ENCODE data around the gene PPFIBP1. TPM values are rescaled to one million over a fixed set of nuclear protein-coding genes. Genes with fewer than 3 reads are reported as not detected.
"Not testable (repeated sequence)": the region's sequence is repeated elsewhere in the genome, so short reads cannot be mapped to it uniquely, and the experiment has no call there.

PPFIBP1 gene
- total and polyA plus RNA-seq, 2 of the 13 experiments (the other 11 are each of a cell fraction or from before 2014, with no cell fraction given), result 16.2 to 21.8 TPM

DNA sequence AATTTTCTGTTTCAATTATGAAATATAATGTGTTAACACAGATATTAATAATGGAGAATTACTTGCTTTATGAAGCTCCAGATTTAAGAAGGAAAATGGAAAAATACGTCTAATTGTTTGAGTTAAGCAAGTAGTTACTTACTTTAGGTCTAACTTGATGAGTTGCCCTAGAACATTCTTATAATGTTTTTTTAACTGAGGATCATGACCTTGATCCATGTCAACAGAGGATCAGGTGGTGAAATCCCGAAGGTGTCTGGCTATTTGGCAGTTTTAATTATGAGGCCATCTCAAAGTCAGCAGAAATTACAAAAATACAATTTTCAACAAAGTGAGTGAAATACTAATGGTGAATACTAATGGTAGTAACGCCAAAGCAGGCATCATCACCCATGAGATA lies 115.3 kb downstream of the PPFIBP1 start:
- H3K4me3 ChIP-seq (replicated peaks in 1 of 3; ENCODE audit: insufficient read depth in 1 of 3, low read depth in 2 of 3, low read length in 3 of 3), result no peak overlapping the region
- no peak overlapping the region for H3K27ac ChIP-seq (ENCODE audit: extremely low read length, insufficient read depth, low read length)
- 34% methylated on average over 3 of the region's 3 CpGs for WGBS (ENCODE audit: low lambda C conversion rate)
- H4K20me1 ChIP-seq (ENCODE audit: insufficient read depth, low read length), result no peaks in the 10 kb centered on the region
- ChIA-PET POLR2A (no interaction called here), CTCF (ENCODE audit: low intra/inter-chr PET ratio, low total read pairs) (no interaction called here)
- H3K36me3 ChIP-seq (replicated peaks in 1 of 2; ENCODE audit: control insufficient read depth in 1 of 2, insufficient read depth in 2 of 2, low read length in 2 of 2), result 0 out of 5 replicates have a peak, but pooled peaks cover 0 to 3% of the 10 kb centered on the region in 2 experiments
- intact Hi-C loops (cut with micrococcal nuclease; ENCODE audit: unreplicated experiment), result loop anchor here (5.0 kb wide), 2 partner anchors 92 to 307 kb away; partner anchors contain the start of gene BMAL2
- H3K9me3 ChIP-seq (ENCODE audit: low read length), result no peaks in the 10 kb centered on the region
- TF ChIP-seq CEBPG (CRISPR knock-in tag; IDR thresholded peaks at IDR 0.05) (0 out of 2 replicates have a peak, but pooled peaks have one; percentile 7), ETV6 (CRISPR knock-in tag; conservative IDR thresholded peaks at IDR 0.05) (no peak), GATAD2A (CRISPR knock-in tag; IDR thresholded peaks at IDR 0.05) (0 out of 2 replicates have a peak, but pooled peaks have one; percentile 21), ZSCAN12 (CRISPR knock-in tag; IDR thresholded peaks at IDR 0.05) (no peak), ATF1 (CRISPR knock-in tag; IDR thresholded peaks at IDR 0.05) (no peak), ZNF557 (CRISPR knock-in tag; IDR thresholded peaks at IDR 0.05) (no peak), ZMAT3 (CRISPR knock-in tag; conservative IDR thresholded peaks at IDR 0.05) (no peak), EP300 (IDR thresholded peaks at IDR 0.05; ENCODE audit: low read depth in 2 of 2, low read length in 2 of 2) (peak in 1 of 2 experiments; percentile 23; a peak in 1 of 4 replicates), EP300 (CRISPR knock-in tag; IDR thresholded peaks at IDR 0.05; ENCODE audit: borderline replicate concordance) (no peak)
- TF ChIP-seq, protein P1, sequence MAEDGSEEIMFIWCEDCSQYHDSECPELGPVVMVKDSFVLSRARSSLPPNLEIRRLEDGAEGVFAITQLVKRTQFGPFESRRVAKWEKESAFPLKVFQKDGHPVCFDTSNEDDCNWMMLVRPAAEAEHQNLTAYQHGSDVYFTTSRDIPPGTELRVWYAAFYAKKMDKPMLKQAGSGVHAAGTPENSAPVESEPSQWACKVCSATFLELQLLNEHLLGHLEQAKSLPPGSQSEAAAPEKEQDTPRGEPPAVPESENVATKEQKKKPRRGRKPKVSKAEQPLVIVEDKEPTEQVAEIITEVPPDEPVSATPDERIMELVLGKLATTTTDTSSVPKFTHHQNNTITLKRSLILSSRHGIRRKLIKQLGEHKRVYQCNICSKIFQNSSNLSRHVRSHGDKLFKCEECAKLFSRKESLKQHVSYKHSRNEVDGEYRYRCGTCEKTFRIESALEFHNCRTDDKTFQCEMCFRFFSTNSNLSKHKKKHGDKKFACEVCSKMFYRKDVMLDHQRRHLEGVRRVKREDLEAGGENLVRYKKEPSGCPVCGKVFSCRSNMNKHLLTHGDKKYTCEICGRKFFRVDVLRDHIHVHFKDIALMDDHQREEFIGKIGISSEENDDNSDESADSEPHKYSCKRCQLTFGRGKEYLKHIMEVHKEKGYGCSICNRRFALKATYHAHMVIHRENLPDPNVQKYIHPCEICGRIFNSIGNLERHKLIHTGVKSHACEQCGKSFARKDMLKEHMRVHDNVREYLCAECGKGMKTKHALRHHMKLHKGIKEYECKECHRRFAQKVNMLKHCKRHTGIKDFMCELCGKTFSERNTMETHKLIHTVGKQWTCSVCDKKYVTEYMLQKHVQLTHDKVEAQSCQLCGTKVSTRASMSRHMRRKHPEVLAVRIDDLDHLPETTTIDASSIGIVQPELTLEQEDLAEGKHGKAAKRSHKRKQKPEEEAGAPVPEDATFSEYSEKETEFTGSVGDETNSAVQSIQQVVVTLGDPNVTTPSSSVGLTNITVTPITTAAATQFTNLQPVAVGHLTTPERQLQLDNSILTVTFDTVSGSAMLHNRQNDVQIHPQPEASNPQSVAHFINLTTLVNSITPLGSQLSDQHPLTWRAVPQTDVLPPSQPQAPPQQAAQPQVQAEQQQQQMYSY (CRISPR knock-in tag; IDR thresholded peaks at IDR 0.05), result no peak
- H3K4me2 ChIP-seq (ENCODE audit: low read depth, low read length), result no peak overlapping the region
- no peak for FAIRE-seq
- no peak for ATAC-seq
- H3K9ac ChIP-seq (ENCODE audit: insufficient read depth, low read depth, low read length), result no peak overlapping the region
- no TSS peak for BruUV-seq (replicated peaks)
- H3K79me2 ChIP-seq (ENCODE audit: insufficient read depth, low read length), result no peaks in the 10 kb centered on the region
- H3K27me3 ChIP-seq (ENCODE audit: control insufficient read depth in 1 of 2, insufficient read depth in 2 of 2, low read length in 2 of 2), result no peaks in the 10 kb centered on the region
- in situ Hi-C loops (cut with HindIII; ENCODE audit: extremely low pct_ligation_motif_present, low pct_unique_long_range_greater_than_20kb), result no loop called here
- DNase-seq (ENCODE audit: low spot score), result peak; percentile 13
- no peak overlapping the region for H2AFZ ChIP-seq (ENCODE audit: low read length)
- H3K4me1 ChIP-seq (ENCODE audit: insufficient read depth, low read length), result peaks cover 23% of the 10 kb centered on the region

DNA sequence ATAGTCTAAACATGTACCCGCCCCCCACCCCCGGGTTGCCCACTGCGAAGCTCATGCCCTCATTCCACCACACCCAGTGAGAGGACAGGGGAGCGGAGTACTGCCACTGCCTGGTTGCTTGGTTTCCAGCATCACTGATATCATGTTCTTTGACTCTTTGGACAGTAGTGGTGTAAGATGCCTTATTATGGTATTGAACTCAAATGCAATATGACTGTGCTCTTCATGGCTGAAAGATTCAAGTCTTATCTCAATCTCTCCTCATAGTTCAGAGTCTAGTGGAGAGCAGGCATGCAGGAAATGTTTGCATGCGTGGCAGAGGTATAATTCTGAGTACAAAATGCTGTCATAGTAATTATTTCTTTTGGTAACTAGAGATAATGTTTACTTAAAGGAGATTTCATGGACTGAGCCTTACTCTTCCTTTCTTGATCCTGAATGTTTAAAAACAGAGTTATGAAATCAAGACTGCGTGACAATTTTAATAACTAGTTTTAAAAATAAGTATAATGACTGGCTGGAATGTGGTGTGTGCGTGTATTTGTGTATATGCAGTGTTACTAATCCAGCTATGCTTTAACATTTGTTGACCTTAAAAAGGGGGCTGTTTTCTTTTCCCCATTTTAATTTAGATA lies 116.7 kb downstream of the PPFIBP1 start:
- H3K9me3 ChIP-seq (ENCODE audit: low read length); intact Hi-C loops (cut with micrococcal nuclease; ENCODE audit: unreplicated experiment); CTCF ChIA-PET (ENCODE audit: low intra/inter-chr PET ratio, low total read pairs); H3K4me3 ChIP-seq (replicated peaks in 1 of 3; ENCODE audit: insufficient read depth in 1 of 3, low read depth in 2 of 3, low read length in 3 of 3); H3K4me2 ChIP-seq (ENCODE audit: low read depth, low read length); H3K79me2 ChIP-seq (ENCODE audit: insufficient read depth, low read length); ATAC-seq; H2AFZ ChIP-seq (ENCODE audit: low read length); H3K27ac ChIP-seq (ENCODE audit: extremely low read length, insufficient read depth, low read length); H4K20me1 ChIP-seq (ENCODE audit: insufficient read depth, low read length); FAIRE-seq; in situ Hi-C loops (cut with HindIII; ENCODE audit: extremely low pct_ligation_motif_present, low pct_unique_long_range_greater_than_20kb); POLR2A ChIA-PET; BruUV-seq (replicated peaks); H3K36me3 ChIP-seq (replicated peaks in 1 of 2; ENCODE audit: control insufficient read depth in 1 of 2, insufficient read depth in 2 of 2, low read length in 2 of 2); H3K9ac ChIP-seq (ENCODE audit: insufficient read depth, low read depth, low read length); H3K27me3 ChIP-seq (ENCODE audit: control insufficient read depth in 1 of 2, insufficient read depth in 2 of 2, low read length in 2 of 2): not testable (repeated sequence)
- peaks cover 23% of the 10 kb centered on the region for H3K4me1 ChIP-seq (ENCODE audit: insufficient read depth, low read length)
- 95% methylated on average over 7 of the region's 7 CpGs for WGBS (ENCODE audit: low lambda C conversion rate)
- DNase-seq (ENCODE audit: low spot score), result peak; percentile 19

GRCh38 chr12:27642361-27642760 lies 118.4 kb downstream of the PPFIBP1 start:
- FAIRE-seq; H3K9me3 ChIP-seq (ENCODE audit: low read length); H2AFZ ChIP-seq (ENCODE audit: low read length); intact Hi-C loops (cut with micrococcal nuclease; ENCODE audit: unreplicated experiment); ATAC-seq; H3K79me2 ChIP-seq (ENCODE audit: insufficient read depth, low read length); BruUV-seq (replicated peaks); DNase-seq (ENCODE audit: low spot score); H4K20me1 ChIP-seq (ENCODE audit: insufficient read depth, low read length); H3K4me3 ChIP-seq (replicated peaks in 1 of 3; ENCODE audit: insufficient read depth in 1 of 3, low read depth in 2 of 3, low read length in 3 of 3); CTCF ChIA-PET (ENCODE audit: low intra/inter-chr PET ratio, low total read pairs); H3K36me3 ChIP-seq (replicated peaks in 1 of 2; ENCODE audit: control insufficient read depth in 1 of 2, insufficient read depth in 2 of 2, low read length in 2 of 2); H3K9ac ChIP-seq (ENCODE audit: insufficient read depth, low read depth, low read length); H3K27me3 ChIP-seq (ENCODE audit: control insufficient read depth in 1 of 2, insufficient read depth in 2 of 2, low read length in 2 of 2); in situ Hi-C loops (cut with HindIII; ENCODE audit: extremely low pct_ligation_motif_present, low pct_unique_long_range_greater_than_20kb); H3K27ac ChIP-seq (ENCODE audit: extremely low read length, insufficient read depth, low read length); POLR2A ChIA-PET; H3K4me2 ChIP-seq (ENCODE audit: low read depth, low read length): not testable (repeated sequence)
- 98% methylated on average over 4 of the region's 4 CpGs for WGBS (ENCODE audit: low lambda C conversion rate)
- peaks cover 23% of the 10 kb centered on the region for H3K4me1 ChIP-seq (ENCODE audit: insufficient read depth, low read length)
